Measurements from ENCODE around the gene CYP4Z1.
"Not testable (repeated sequence)": the region's sequence is repeated elsewhere in the genome, so short reads cannot be mapped to it uniquely, and the experiment has no call there.

Gene CYP4Z1

DNA sequence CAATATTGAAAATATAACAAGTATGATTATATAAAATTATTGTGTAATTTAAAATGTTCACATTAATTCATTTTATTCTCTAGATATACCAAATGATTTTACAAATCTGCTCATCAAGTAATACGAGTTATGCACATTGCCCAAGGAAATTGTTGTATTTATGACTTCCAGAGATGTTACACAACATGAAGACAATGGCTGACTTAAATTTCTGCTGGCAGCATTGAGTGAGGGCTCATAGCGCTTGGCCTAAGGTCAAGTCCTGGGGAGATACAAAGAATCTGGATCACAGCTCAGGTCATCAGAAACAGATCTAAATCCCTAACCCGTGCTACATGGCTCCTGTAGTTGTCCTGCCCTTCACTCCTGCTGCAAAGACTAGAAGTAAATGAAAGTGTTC is 73.3 kb downstream of the CYP4Z1 start:
- H3K27me3 Mint-ChIP-seq; H3K9me3 Mint-ChIP-seq; H3K27ac Mint-ChIP-seq; H3K4me3 Mint-ChIP-seq; intact Hi-C loops (cut with micrococcal nuclease); H3K36me3 Mint-ChIP-seq (ENCODE audit: low read depth); H3K4me1 Mint-ChIP-seq (ENCODE audit: low read depth): not testable (repeated sequence)

DNA sequence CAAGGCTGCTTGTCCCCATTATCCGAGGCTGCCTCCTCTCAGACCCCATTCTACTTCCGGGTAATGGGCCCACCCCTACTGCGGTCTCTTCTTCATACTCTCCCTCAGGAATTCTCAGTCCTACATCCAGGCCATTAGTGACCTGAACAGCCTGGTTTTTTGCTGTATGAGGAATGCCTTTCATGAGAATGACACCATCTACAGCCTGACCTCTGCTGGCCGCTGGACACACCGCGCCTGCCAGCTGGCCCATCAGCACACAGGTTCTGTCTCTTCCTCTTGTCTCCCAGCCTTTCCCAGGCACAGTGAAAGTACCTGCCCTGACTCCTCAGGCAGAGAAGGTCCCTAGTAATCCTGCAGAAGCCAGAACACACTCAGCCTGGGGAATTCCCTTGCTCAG is 76.6 kb downstream of the CYP4Z1 start:
- H3K4me3 Mint-ChIP-seq; H3K27me3 Mint-ChIP-seq; H3K36me3 Mint-ChIP-seq (ENCODE audit: low read depth); H3K4me1 Mint-ChIP-seq (ENCODE audit: low read depth); intact Hi-C loops (cut with micrococcal nuclease); H3K27ac Mint-ChIP-seq; H3K9me3 Mint-ChIP-seq: not testable (repeated sequence)

DNA sequence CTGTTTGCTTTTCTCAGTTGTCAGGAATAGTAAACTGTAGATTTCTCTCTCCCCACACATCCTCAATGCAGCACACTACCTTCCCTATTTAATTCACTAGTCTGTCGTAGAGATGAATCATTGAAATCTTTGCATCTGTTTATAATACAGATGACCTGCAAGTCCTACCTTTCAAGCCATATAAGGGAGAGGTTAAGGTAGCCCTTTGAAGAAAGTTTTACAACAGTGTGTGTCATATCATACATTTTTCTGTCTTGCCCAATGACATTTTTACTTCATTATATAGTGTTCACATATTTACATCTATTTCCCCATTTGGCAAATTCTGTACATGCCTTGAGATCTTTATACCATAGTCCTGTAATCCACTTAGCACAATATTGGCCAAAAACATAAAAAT is 79.5 kb downstream of the CYP4Z1 start:
- H3K27ac Mint-ChIP-seq; H3K36me3 Mint-ChIP-seq (ENCODE audit: low read depth); H3K4me1 Mint-ChIP-seq (ENCODE audit: low read depth); intact Hi-C loops (cut with micrococcal nuclease); H3K27me3 Mint-ChIP-seq; H3K4me3 Mint-ChIP-seq; H3K9me3 Mint-ChIP-seq: not testable (repeated sequence)

DNA sequence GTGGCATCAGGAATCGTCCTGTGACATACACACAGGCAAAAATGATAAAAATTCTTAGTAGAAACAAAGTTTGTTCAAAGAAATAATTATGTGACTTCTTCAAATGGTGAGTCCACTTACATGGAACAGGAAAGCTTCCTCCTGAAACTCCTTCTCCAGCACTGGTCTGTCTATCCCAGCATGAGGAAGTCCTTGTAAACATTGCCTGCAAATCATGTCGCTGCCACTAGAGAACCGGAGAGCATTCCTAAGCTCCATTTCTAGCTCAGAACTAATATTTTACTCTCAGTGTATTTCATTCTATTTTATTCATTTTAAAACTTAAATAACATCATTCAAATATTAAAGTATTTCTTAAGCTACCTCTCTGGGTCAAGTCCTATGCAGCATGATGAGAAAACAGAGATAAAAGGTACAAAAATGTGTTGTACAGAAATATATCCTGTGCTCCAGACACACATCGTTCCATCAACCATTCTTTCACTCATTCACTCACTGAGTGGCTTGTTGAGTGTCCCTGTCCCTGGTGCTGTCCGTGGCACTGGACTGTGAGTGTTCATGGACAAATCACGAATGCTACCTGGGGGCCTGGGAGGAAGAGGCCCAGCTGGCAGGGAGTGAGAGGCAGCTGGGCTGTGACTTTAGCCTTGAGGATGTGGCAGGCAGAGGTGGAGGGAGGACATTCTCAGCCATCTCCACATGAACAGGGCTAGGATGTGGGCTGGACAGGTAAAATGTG is 80.2 kb downstream of the CYP4Z1 start:
- Mint-ChIP-seq H3K36me3 (ENCODE audit: low read depth) (no peaks in the 10 kb centered on the region), H3K27me3 (peaks cover 3% of the 10 kb centered on the region), H3K9me3 (no peaks in the 10 kb centered on the region), H3K4me3 (no peak overlapping the region), H3K27ac (no peak overlapping the region), H3K4me1 (ENCODE audit: low read depth) (no peaks in the 10 kb centered on the region)
- intact Hi-C loops (cut with micrococcal nuclease), result no loop called here

DNA sequence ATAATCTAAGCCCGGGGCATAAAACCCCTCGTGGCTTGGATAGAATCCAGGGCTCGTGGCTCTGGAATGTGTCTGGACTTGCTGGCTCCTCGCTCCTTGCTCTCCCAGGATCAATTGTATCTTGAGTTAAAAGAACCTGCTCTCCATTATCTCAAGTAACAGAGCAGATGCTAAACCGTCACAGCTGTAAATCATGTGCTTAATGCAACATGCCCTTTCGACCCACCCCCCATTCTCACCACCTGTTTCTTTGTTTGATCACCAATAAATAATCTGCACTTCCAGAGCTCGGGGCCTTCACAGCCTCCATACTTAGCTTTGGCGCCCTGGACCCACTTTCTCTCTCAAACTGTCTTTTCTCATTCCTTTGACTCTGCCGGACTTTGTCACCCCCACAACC is 82.1 kb downstream of the CYP4Z1 start:
- H3K27me3 Mint-ChIP-seq; intact Hi-C loops (cut with micrococcal nuclease); H3K36me3 Mint-ChIP-seq (ENCODE audit: low read depth): not testable (repeated sequence)

DNA sequence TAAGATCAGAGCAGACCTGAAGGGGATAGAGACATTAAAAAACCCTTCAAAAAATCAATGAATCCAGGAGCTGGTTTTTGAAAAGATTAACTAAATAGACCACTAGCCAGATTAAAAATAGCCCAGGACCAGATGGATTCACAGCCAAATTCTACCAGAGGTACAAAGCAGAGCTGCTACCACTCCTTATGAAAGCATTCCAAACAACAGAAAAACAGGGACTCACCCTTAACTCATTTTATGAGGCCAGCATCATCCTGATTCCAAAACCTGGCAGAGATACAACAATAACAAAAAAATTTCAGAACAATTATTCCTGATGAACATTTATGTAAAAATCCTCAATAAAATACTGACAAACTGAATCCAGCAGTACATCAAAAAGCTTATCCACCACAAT is 89.4 kb downstream of the CYP4Z1 start:
- H3K27ac Mint-ChIP-seq; intact Hi-C loops (cut with micrococcal nuclease); H3K27me3 Mint-ChIP-seq; H3K36me3 Mint-ChIP-seq (ENCODE audit: low read depth); H3K4me3 Mint-ChIP-seq; H3K4me1 Mint-ChIP-seq (ENCODE audit: low read depth): not testable (repeated sequence)
- H3K9me3 Mint-ChIP-seq, result peaks cover 15% of the 10 kb centered on the region

More for the DNA sequence above, 82.1 kb downstream of the CYP4Z1 start:
- H3K9me3 Mint-ChIP-seq; H3K4me3 Mint-ChIP-seq; H3K27ac Mint-ChIP-seq; H3K4me1 Mint-ChIP-seq (ENCODE audit: low read depth): not testable (repeated sequence)

DNA sequence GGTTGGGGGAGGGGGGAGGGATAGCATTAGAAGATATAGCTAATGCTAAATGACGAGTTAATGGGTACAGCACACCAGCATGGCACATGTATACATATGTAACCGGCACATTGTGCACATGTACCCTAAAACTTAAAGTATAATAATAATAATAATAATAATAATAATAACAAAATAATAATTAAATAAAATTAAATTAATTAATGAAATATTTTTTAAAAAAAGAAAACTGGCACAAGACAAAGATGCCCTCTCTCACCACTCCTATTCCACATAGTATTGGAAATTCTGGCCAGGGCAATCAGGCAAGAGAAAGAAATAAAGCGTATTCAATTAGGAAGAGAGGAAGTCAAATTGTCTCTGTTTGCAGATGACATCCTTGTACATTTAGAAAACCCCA is 90.9 kb downstream of the CYP4Z1 start:
- H3K4me1 Mint-ChIP-seq (ENCODE audit: low read depth); H3K27ac Mint-ChIP-seq; H3K27me3 Mint-ChIP-seq; H3K4me3 Mint-ChIP-seq; intact Hi-C loops (cut with micrococcal nuclease); H3K36me3 Mint-ChIP-seq (ENCODE audit: low read depth): not testable (repeated sequence)
- peaks cover 15% of the 10 kb centered on the region for H3K9me3 Mint-ChIP-seq

DNA sequence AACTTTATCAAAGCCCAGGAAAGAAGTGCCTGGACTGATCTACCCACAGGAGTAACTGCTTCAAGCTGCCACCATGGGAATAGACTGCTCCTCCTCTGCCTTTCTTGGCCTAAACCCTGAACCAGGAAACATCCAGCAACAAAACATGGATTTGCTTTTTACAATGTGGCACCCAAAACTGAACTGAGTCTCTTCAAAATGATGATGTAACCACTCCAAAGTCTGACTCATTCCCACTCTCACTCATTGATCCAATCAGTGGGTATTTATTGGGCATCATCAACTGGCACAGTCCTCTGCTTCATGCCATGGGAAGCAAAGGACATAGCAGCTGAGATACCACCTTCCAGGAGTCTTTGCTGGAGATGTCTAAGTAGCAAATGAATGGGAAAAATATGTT is 93.7 kb downstream of the CYP4Z1 start:
- Mint-ChIP-seq H3K4me1 (ENCODE audit: low read depth) (no peaks in the 10 kb centered on the region), H3K9me3 (no peaks in the 10 kb centered on the region), H3K4me3 (no peak overlapping the region), H3K27me3 (peaks cover 6% of the 10 kb centered on the region), H3K27ac (no peak overlapping the region), H3K36me3 (ENCODE audit: low read depth) (no peaks in the 10 kb centered on the region)
- intact Hi-C loops (cut with micrococcal nuclease), result no loop called here

DNA sequence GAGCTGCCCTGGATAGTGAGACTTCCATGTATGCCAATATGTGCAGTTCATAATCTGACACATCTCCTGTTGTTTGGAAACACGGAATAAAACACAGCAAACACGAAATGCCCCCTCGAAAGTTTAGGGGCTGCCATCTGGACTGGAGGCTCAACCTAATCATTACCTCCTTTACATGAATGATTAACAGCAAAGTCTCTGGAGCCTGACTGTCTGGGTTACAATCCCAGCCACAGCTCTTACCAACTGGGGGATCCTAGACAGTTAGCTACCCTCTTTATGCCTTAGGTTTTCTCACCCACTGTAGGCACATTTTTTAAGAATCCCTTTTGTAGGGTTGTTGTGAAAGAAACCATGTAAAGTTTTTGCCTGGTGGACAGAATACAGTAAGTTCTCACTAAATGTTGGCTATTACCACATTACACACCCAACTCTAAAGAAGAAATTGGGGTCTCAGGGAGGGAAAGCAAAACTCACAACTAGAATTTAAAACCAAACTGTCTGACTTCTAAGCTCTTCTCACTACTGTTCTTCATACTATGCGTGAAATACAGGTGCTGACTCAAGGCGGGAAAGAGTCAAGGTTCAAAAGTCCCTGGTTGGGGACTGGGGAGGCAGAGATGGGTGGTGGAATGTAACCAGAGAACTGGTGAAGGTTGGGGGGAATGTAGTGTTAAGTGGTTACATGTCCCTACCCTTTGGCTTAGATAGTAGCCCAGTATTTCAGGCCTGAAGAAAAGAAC is 94.4 kb downstream of the CYP4Z1 start:
- no peaks in the 10 kb centered on the region for H3K36me3 Mint-ChIP-seq (ENCODE audit: low read depth)
- intact Hi-C loops (cut with micrococcal nuclease), result no loop called here
- H3K27me3 Mint-ChIP-seq, result peaks cover 3% of the 10 kb centered on the region
- H3K4me1 Mint-ChIP-seq (ENCODE audit: low read depth), result no peaks in the 10 kb centered on the region
- H3K27ac Mint-ChIP-seq, result no peak overlapping the region
- no peak overlapping the region for H3K4me3 Mint-ChIP-seq
- no peaks in the 10 kb centered on the region for H3K9me3 Mint-ChIP-seq

DNA sequence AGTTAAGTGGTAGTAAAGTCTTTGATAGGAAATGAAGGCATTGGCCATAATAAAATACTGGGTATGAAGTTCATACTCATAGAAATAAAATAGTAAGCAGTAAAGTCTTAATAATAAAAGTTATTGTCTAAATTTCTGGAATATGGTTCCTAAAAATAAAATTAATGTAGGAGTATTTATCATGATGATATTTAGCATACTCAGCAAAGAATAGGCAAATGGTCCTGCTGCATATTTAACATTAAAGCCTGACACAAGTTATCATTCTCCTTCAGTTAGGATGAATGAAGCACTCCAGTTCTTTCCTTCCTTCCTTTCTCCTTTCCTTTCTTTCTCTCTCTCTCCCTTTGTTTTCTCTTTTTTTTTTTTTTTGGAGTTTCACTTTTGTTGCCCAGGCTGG is 97.5 kb downstream of the CYP4Z1 start:
- no peak overlapping the region for H3K27ac Mint-ChIP-seq
- H3K9me3 Mint-ChIP-seq, result no peaks in the 10 kb centered on the region

More for the DNA sequence above, 97.5 kb downstream of the CYP4Z1 start:
- Mint-ChIP-seq H3K27me3 (peaks cover 6% of the 10 kb centered on the region), H3K4me1 (ENCODE audit: low read depth) (no peaks in the 10 kb centered on the region), H3K36me3 (ENCODE audit: low read depth) (no peaks in the 10 kb centered on the region), H3K4me3 (no peak overlapping the region)
- intact Hi-C loops (cut with micrococcal nuclease), result no loop called here

All from dendritic cell treated with granulocyte-macrophage colony-stimulating factor and Interleukin-4, amounts not matched to agents 40 ng/mL and 50 ng/mL, for 4 days (primary cell).